Tibial nerve (tissue), 4 donors: ENCODE data around the gene NR2C1.

ENCODE experiments used
- EP300 ChIP-seq, 2 donors: sonication (generic); formaldehyde crosslinking; IDR thresholded peaks; one replicate each; pipeline ENCODE4 v1.6.1; 2017; ENCODE audit warnings: antibody characterized with exemption in 2 of 2, mild to moderate bottlenecking in 1 of 2
- POLR2A ChIP-seq, 2 donors: fragments of 450-650 bp; IDR thresholded peaks; one replicate each; pipeline ENCODE4 v1.6.1; 2017; ENCODE audit warnings: antibody characterized with exemption in 2 of 2, mild to moderate bottlenecking in 2 of 2, moderate library complexity in 2 of 2
- TF ChIP-seq, protein P1 (sequence below), 5 experiments: fragments of 200-600 bp in 3 of 5; fragments of 450-650 bp in 2 of 5; sonication (generic) in 3 of 5; IDR thresholded peaks; one replicate each; pipeline ENCODE4 v1.5.1; 2016 to 2019; ENCODE audit warnings: antibody characterized with exemption in 5 of 5, mild to moderate bottlenecking in 3 of 5, moderate library complexity in 2 of 5

DNA sequence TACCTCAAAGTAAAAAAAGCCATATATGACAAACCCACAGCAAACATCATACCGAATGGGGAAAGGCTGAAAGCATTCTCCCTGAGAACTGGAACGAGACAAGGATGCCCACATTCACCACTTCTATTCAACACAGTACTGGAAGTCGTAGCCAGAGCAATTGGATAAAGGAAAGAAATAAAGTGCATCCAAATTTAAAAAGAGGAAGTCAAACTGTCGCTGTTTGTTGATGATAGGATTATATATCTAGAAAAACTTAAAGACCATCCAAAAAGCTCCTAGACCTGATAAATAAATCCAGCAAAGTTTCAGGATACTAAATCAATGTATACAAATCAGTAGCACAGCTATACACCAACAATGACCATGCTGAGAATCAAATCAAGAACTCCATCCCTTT, 75.1 kb downstream of the NR2C1 start:
- TF ChIP-seq, protein P1, sequence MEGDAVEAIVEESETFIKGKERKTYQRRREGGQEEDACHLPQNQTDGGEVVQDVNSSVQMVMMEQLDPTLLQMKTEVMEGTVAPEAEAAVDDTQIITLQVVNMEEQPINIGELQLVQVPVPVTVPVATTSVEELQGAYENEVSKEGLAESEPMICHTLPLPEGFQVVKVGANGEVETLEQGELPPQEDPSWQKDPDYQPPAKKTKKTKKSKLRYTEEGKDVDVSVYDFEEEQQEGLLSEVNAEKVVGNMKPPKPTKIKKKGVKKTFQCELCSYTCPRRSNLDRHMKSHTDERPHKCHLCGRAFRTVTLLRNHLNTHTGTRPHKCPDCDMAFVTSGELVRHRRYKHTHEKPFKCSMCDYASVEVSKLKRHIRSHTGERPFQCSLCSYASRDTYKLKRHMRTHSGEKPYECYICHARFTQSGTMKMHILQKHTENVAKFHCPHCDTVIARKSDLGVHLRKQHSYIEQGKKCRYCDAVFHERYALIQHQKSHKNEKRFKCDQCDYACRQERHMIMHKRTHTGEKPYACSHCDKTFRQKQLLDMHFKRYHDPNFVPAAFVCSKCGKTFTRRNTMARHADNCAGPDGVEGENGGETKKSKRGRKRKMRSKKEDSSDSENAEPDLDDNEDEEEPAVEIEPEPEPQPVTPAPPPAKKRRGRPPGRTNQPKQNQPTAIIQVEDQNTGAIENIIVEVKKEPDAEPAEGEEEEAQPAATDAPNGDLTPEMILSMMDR (IDR thresholded peaks at IDR 0.05): no peak
- no peak for TF ChIP-seq EP300 (IDR thresholded peaks at IDR 0.05)
- TF ChIP-seq POLR2A (IDR thresholded peaks at IDR 0.05): no peak
